ENCODE results near the gene NTN1. TPM values are rescaled to one million over a fixed set of nuclear protein-coding genes. Genes with fewer than 3 reads are reported as not detected.

Gene NTN1
- total and polyA plus RNA-seq, 2 of the 13 experiments (the other 11 are each of a cell fraction or from before 2014, with no cell fraction given): 0.04 to 0.05 TPM

DNA sequence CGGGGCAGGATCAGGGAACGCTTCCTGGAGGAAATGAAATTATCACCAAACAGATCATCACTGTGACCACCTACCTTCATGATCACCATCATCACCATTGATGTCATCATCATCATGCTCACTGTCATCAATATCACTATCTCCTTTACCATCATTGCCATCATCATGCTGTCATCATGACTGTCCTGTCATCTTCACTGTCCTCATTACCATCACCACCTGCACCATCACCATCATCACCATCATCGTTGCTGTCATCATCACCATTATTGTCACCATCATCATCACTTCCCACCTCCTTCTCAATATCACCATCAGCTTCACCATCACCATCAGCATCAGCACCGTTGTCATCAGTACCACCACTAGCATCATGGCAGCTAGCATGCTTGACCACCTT is 65.3 kb downstream of the NTN1 start (continued):
- no peak for TF ChIP-seq IRF1 (CRISPR knock-in tag; IDR thresholded peaks at IDR 0.05; ENCODE audit: low read depth)

DNA sequence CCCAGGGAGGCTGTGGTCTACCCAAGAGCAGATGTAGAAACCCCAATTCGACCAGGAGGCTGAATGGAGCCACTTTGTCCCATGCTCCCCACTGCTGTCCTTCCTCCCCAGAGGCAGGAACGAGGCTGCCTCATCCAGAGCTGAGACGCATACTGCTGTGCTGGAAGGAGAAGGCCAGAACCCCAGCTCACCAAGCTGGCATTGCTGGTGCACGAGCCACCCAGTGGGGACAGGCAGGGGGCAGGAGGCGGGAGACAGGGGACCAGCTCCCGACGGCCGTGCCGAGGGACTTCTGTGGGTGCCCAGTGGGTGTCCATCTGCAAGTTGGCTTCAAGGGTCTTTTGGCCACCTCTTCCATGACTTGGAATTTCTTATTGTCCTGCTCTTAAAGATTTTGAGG is 66.6 kb downstream of the NTN1 start:
- no peaks in the 10 kb centered on the region for H3K9me3 ChIP-seq (ENCODE audit: low read length)
- peaks cover 4 to 38% of the 10 kb centered on the region in 2 experiments; a peak in 3 of 5 replicates for H3K27me3 ChIP-seq (ENCODE audit: control insufficient read depth in 1 of 2, insufficient read depth in 2 of 2, low read length in 2 of 2)
- intact Hi-C loops (cut with micrococcal nuclease; ENCODE audit: unreplicated experiment) (no loop called here), in situ Hi-C loops (cut with HindIII; ENCODE audit: extremely low pct_ligation_motif_present, low pct_unique_long_range_greater_than_20kb) (no loop called here)
- ChIA-PET POLR2A (no interaction called here), CTCF (ENCODE audit: low intra/inter-chr PET ratio, low total read pairs) (no interaction called here)
- TF ChIP-seq ZNF660 (CRISPR knock-in tag; IDR thresholded peaks at IDR 0.05; ENCODE audit: borderline replicate concordance, low read depth) (no peak), KLF9 (CRISPR knock-in tag; IDR thresholded peaks at IDR 0.05; ENCODE audit: low read depth) (no peak), FOXA3 (CRISPR knock-in tag; IDR thresholded peaks at IDR 0.05) (no peak), ZNF121 (CRISPR knock-in tag; IDR thresholded peaks at IDR 0.05) (no peak), ZNF354B (CRISPR knock-in tag; IDR thresholded peaks at IDR 0.05) (no peak), NONO (IDR thresholded peaks at IDR 0.05) (no peak), NONO (CRISPR knock-in tag; conservative IDR thresholded peaks at IDR 0.05) (no peak), TIGD3 (CRISPR knock-in tag; IDR thresholded peaks at IDR 0.05; ENCODE audit: borderline replicate concordance) (no peak), ZSCAN9 (CRISPR knock-in tag; IDR thresholded peaks at IDR 0.05; ENCODE audit: borderline replicate concordance) (no peak)
- TF ChIP-seq, protein P1, sequence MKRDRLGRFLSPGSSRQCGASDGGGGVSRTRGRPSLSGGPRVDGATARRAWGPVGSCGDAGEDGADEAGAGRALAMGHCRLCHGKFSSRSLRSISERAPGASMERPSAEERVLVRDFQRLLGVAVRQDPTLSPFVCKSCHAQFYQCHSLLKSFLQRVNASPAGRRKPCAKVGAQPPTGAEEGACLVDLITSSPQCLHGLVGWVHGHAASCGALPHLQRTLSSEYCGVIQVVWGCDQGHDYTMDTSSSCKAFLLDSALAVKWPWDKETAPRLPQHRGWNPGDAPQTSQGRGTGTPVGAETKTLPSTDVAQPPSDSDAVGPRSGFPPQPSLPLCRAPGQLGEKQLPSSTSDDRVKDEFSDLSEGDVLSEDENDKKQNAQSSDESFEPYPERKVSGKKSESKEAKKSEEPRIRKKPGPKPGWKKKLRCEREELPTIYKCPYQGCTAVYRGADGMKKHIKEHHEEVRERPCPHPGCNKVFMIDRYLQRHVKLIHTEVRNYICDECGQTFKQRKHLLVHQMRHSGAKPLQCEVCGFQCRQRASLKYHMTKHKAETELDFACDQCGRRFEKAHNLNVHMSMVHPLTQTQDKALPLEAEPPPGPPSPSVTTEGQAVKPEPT (CRISPR knock-in tag; IDR thresholded peaks at IDR 0.05; ENCODE audit: low read depth): no peak
- TF ChIP-seq, protein P2, sequence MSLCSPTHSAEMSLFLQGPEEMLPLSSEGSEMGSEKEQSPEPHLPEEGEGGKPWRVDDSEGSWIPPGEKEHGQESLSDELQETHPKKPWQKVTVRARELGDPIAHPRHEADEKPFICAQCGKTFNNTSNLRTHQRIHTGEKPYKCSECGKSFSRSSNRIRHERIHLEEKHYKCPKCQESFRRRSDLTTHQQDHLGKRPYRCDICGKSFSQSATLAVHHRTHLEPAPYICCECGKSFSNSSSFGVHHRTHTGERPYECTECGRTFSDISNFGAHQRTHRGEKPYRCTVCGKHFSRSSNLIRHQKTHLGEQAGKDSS (CRISPR knock-in tag; IDR thresholded peaks at IDR 0.05; ENCODE audit: borderline replicate concordance, low read depth): no peak
- H3K4me2 ChIP-seq (ENCODE audit: low read depth, low read length): no peak overlapping the region
- DNase-seq (ENCODE audit: low spot score) (no peak), FAIRE-seq (no peak), ATAC-seq (no peak)
- H3K4me1 ChIP-seq (ENCODE audit: insufficient read depth, low read length): no peaks in the 10 kb centered on the region
- no peak overlapping the region for H3K9ac ChIP-seq (ENCODE audit: insufficient read depth, low read depth, low read length)
- no peaks in the 10 kb centered on the region for H4K20me1 ChIP-seq (ENCODE audit: insufficient read depth, low read length)
- H2AFZ ChIP-seq (ENCODE audit: low read length): no peak overlapping the region
- no peak overlapping the region for H3K4me3 ChIP-seq (replicated peaks in 1 of 3; ENCODE audit: insufficient read depth in 1 of 3, low read depth in 2 of 3, low read length in 3 of 3)
- 0% methylated on average over 1 of the region's 9 CpGs for WGBS (ENCODE audit: low lambda C conversion rate)
- no peak overlapping the region for H3K27ac ChIP-seq (ENCODE audit: extremely low read length, insufficient read depth, low read length)
- H3K79me2 ChIP-seq (ENCODE audit: insufficient read depth, low read length): no peaks in the 10 kb centered on the region
- no peaks in the 10 kb centered on the region for H3K36me3 ChIP-seq (replicated peaks in 1 of 2; ENCODE audit: control insufficient read depth in 1 of 2, insufficient read depth in 2 of 2, low read length in 2 of 2)
- BruUV-seq (replicated peaks): no TSS peak

Data from HepG2 (cell line).